Loucy (cell line): ENCODE data around the gene CDT1.

Experiments
- H2AFZ ChIP-seq: fragments of 200-600 bp; sonication (generic); 2 replicates; pipeline ENCODE4 v1.6.0; 2016; ENCODE audit warnings: antibody characterized with exemption, mild to moderate bottlenecking, low read length, moderate library complexity
- H3F3A ChIP-seq: fragments of 200-600 bp; 2 replicates; pipeline ENCODE4 v1.6.0; 2016; ENCODE audit warnings: antibody characterized with exemption, low read depth, mild to moderate bottlenecking
- H3K27me3 ChIP-seq: fragments of 200-600 bp; sonication (generic); 2 replicates; pipeline ENCODE4 v1.6.1; 2014; ENCODE audit warnings: low read length, mild to moderate bottlenecking; ENCODE audit not compliant: insufficient read depth, poor library complexity, severe bottlenecking
- H3K36me3 ChIP-seq: fragments of 200-600 bp; sonication (generic); 2 replicates; pipeline ENCODE4 v1.6.1; 2016; ENCODE audit warnings: low read length; ENCODE audit not compliant: insufficient read depth
- H3K4me1 ChIP-seq: fragments of 200-600 bp; sonication (generic); 2 replicates; pipeline ENCODE4 v1.5.1; 2014; ENCODE audit warnings: low read length, mild to moderate bottlenecking; ENCODE audit not compliant: insufficient read depth, poor library complexity, severe bottlenecking
- H3K4me2 ChIP-seq: fragments of 200-600 bp; sonication (generic); 2 replicates; pipeline ENCODE4 v1.6.0; 2014; ENCODE audit warnings: antibody characterized with exemption, low read length, low read depth, mild to moderate bottlenecking; ENCODE audit not compliant: poor library complexity, severe bottlenecking
- H3K4me3 ChIP-seq: fragments of 200-600 bp; sonication (generic); 2 replicates; pipeline ENCODE4 v1.5.1; 2014; ENCODE audit warnings: low read length, mild to moderate bottlenecking, mixed read lengths; ENCODE audit not compliant: poor library complexity, severe bottlenecking
- H3K79me2 ChIP-seq: fragments of 200-600 bp; sonication (generic); 2 replicates; pipeline ENCODE4 v1.6.1; 2014; ENCODE audit warnings: low read length; ENCODE audit not compliant: insufficient read depth
- H3K9ac ChIP-seq: fragments of 200-600 bp; sonication (generic); 2 replicates; pipeline ENCODE4 v1.6.0; 2014; ENCODE audit warnings: mild to moderate bottlenecking, low read depth, low read length, moderate library complexity; ENCODE audit not compliant: poor library complexity, severe bottlenecking
- H3K9me2 ChIP-seq: fragments of 200-600 bp; sonication (generic); replicated peaks from 2 replicates; pipeline ENCODE4 v1.6.1; 2016; ENCODE audit warnings: low read depth, low read length, mixed read lengths
- H3K9me3 ChIP-seq: fragments of 200-600 bp; sonication (generic); 2 replicates; pipeline ENCODE4 v1.6.1; 2014; ENCODE audit warnings: mild to moderate bottlenecking, antibody characterized with exemption, low read length, low read depth; ENCODE audit not compliant: insufficient read depth
- H4K20me1 ChIP-seq: fragments of 200-600 bp; sonication (generic); 2 replicates; pipeline ENCODE4 v1.6.0; 2014; ENCODE audit warnings: antibody characterized with exemption, low read length, mild to moderate bottlenecking; ENCODE audit not compliant: insufficient read depth, poor library complexity, severe bottlenecking
- EZH2phosphoT487 ChIP-seq: fragments of 200-600 bp; IDR thresholded peaks from 2 replicates; pipeline ENCODE4 v1.6.1; 2018; ENCODE audit warnings: antibody characterized with exemption, mild to moderate bottlenecking, moderate library complexity, borderline replicate concordance
- TF ChIP-seq, protein P1 (sequence below): fragments of 200-600 bp; sonication (generic); conservative IDR thresholded peaks from 2 replicates; pipeline ENCODE4 v1.5.1; 2014; ENCODE audit warnings: mild to moderate bottlenecking, antibody characterized with exemption, low read length

Gene CDT1

DNA sequence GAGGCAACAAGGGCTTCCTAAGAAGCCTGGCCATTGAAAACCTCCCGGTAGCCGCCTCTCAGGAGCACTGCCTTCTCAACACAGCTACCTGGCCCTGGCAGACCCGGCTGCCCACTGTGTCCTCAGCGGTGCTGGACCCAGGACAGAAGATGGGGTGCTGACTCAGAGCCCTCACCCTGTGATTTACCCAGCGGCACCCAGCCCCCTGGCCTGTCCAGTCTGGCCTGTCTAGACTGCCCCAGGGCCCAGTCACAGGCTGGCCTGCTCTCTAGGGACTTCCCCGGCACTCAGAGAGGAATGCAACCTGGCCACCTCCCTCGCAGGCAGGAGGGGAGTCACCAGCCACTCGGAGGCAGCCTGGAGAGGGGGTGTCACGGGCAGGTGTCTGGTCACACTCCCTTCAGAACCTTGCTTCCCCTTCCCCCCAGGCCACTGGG, 38.7 kb upstream of the CDT1 start:
- H3K4me2 ChIP-seq: no peak overlapping the region
- no peaks in the 10 kb centered on the region for H3F3A ChIP-seq
- H3K27me3 ChIP-seq: no peaks in the 10 kb centered on the region
- H2AFZ ChIP-seq: no peak overlapping the region
- H3K9ac ChIP-seq: no peak overlapping the region
- no peak overlapping the region for H3K4me3 ChIP-seq
- TF ChIP-seq EZH2phosphoT487: no peak
- TF ChIP-seq, protein P1, sequence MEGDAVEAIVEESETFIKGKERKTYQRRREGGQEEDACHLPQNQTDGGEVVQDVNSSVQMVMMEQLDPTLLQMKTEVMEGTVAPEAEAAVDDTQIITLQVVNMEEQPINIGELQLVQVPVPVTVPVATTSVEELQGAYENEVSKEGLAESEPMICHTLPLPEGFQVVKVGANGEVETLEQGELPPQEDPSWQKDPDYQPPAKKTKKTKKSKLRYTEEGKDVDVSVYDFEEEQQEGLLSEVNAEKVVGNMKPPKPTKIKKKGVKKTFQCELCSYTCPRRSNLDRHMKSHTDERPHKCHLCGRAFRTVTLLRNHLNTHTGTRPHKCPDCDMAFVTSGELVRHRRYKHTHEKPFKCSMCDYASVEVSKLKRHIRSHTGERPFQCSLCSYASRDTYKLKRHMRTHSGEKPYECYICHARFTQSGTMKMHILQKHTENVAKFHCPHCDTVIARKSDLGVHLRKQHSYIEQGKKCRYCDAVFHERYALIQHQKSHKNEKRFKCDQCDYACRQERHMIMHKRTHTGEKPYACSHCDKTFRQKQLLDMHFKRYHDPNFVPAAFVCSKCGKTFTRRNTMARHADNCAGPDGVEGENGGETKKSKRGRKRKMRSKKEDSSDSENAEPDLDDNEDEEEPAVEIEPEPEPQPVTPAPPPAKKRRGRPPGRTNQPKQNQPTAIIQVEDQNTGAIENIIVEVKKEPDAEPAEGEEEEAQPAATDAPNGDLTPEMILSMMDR: no peak
- H3K4me1 ChIP-seq: no peaks in the 10 kb centered on the region
- peaks cover 77% of the 10 kb centered on the region for H3K79me2 ChIP-seq
- H3K36me3 ChIP-seq: peaks cover 7% of the 10 kb centered on the region; the same call in 1 of the 2 replicates
- H3K9me3 ChIP-seq: no peaks in the 10 kb centered on the region
- H3K9me2 ChIP-seq: no peaks in the 10 kb centered on the region
- peaks cover 39% of the 10 kb centered on the region for H4K20me1 ChIP-seq

DNA sequence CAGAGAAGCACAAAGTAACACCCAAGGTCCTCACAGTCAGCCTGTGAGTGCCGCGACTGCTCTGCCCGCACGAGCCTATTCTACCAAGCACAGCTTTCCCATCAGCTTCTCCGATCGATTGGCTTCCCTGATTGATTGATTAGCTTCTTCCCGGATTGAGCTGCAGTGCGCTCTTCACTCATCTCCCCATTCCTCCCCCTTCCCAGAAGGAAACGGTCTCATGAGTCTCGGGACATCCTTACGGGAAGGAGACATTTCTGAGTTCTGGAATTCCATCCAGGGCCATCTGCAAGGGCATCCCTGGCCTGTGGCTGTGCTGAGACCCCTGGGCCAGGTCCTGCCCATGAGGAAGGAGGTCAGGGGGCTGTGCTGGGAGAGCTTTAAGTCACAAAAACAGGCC, 36.6 kb upstream of the CDT1 start:
- H3F3A ChIP-seq: no peaks in the 10 kb centered on the region
- H3K4me3 ChIP-seq: no peak overlapping the region
- H3K27me3 ChIP-seq: no peaks in the 10 kb centered on the region
- H3K9me3 ChIP-seq: no peaks in the 10 kb centered on the region
- H3K9me2 ChIP-seq: no peaks in the 10 kb centered on the region
- no peak for TF ChIP-seq EZH2phosphoT487
- TF ChIP-seq, protein P1: no peak
- no peak overlapping the region for H3K4me2 ChIP-seq
- peaks cover 3% of the 10 kb centered on the region for H3K4me1 ChIP-seq
- H2AFZ ChIP-seq: no peak overlapping the region
- no peak overlapping the region for H3K9ac ChIP-seq
- H3K36me3 ChIP-seq: peaks cover 7% of the 10 kb centered on the region; the same call in 1 of the 2 replicates
- H3K79me2 ChIP-seq: peaks cover 83% of the 10 kb centered on the region
- H4K20me1 ChIP-seq: peaks cover 46% of the 10 kb centered on the region

DNA sequence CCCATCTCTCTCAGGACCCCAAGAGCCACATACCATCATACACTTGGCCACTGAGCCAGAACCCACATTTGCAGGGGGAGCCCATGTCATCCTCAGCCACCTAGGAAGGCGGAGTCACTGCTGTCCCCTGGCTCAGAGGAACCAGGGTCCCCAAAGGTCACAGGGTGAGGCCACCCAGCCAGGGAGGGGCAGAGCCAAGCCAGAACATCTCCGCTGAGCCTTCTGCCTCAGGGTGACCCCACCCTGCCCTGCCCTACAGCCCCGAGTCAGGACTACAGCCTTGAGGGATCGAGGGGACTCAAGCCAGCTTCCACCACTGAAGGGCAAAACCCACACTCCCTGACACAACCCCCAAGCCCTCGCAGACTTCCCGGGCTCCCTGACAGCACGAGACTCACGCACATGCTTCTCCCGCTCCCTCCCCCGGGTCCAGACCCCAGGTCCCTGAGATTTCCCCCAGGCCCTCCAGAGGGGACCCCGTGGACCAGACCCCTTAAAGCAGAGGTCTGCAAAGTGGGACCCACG, 36.0 kb upstream of the CDT1 start:
- peaks cover 48% of the 10 kb centered on the region for H4K20me1 ChIP-seq
- H3K79me2 ChIP-seq: peaks cover 81% of the 10 kb centered on the region
- no peaks in the 10 kb centered on the region for H3K9me2 ChIP-seq
- H3K27me3 ChIP-seq: no peaks in the 10 kb centered on the region
- no peaks in the 10 kb centered on the region for H3F3A ChIP-seq
- H3K4me3 ChIP-seq: no peak overlapping the region
- H3K4me2 ChIP-seq: peak overlapping the region; percentile 16
- peaks cover 7% of the 10 kb centered on the region; the same call in 1 of the 2 replicates for H3K36me3 ChIP-seq
- no peaks in the 10 kb centered on the region for H3K9me3 ChIP-seq
- no peak overlapping the region for H3K9ac ChIP-seq
- no peak overlapping the region for H2AFZ ChIP-seq
- H3K4me1 ChIP-seq: peaks cover 3% of the 10 kb centered on the region
- TF ChIP-seq EZH2phosphoT487: no peak
- TF ChIP-seq, protein P1: no peak
